Body of pancreas (tissue), 4 donors: ENCODE data around the gene ENOPH1. TPM values are rescaled to one million over a fixed set of nuclear protein-coding genes. Genes with fewer than 3 reads are reported as not detected.

ENCODE experiments used
- ATAC-seq: fragments of 150-250 bp; one replicate; pipeline ENCODE4 v1.9.1; 2016
- DNase-seq, 4 donors: peaks; one replicate each; pipeline ENCODE4 v3.0.0-alpha.2; 2019
- H3K27ac ChIP-seq, 4 donors: fragments of 200-600 bp; sonication (generic); 1 replicate in 3 of 4; 2 replicates in 1 of 4; pipeline versions ENCODE4 v1.5.1 to v1.6.1; 2016 to 2019; ENCODE audit warnings: mild to moderate bottlenecking in 1 of 4, mixed read lengths in 1 of 4, moderate library complexity in 1 of 4
- H3K27me3 ChIP-seq, 2 donors: fragments of 200-600 bp; sonication (generic); one replicate each; pipeline ENCODE4 v1.6.0; 2016; ENCODE audit warnings: mild to moderate bottlenecking in 1 of 2
- H3K36me3 ChIP-seq, 2 donors: fragments of 200-600 bp; sonication (generic); replicated peaks in 1 of 2; 2 replicates each; pipeline ENCODE4 v1.5.1; 2016; ENCODE audit warnings: low read depth in 2 of 2; ENCODE audit not compliant: insufficient read depth in 1 of 2
- H3K4me1 ChIP-seq: fragments of 200-600 bp; sonication (generic); one replicate; pipeline ENCODE4 v1.6.0; 2016
- H3K4me3 ChIP-seq, 2 donors: fragments of 200-600 bp; sonication (generic); 1 replicate in 1 of 2; 2 replicates in 1 of 2; pipeline ENCODE4 v1.5.1; 2016 to 2019
- H3K9me3 ChIP-seq, 3 donors: fragments of 200-600 bp; sonication (generic); 1 replicate in 2 of 3; 2 replicates in 1 of 3; pipeline ENCODE4 v1.5.1; 2016
- POLR2A ChIP-seq, 3 donors: fragments of 450-650 bp; IDR thresholded peaks; one replicate each; pipeline ENCODE4 v1.6.1; 2016; ENCODE audit warnings: antibody characterized with exemption in 3 of 3, mild to moderate bottlenecking in 2 of 3
- WGBS, 2 donors: methylation state at CpG; one replicate each; pipeline ENCODE4 v1.1.5; 2017; 5-methylcytosine and 5-hydroxymethylcytosine counted together
- intact Hi-C: fragments of 100-400 bp; cut with DNase I; formaldehyde crosslinking; loops from one replicate; pipeline ENCODE4 v1.15.1; 2023
- total RNA-seq, 2 donors: library from RNA; depleted of rRNA; stranded (reverse); fragments of >200 nt; gene quantifications; one replicate each; pipeline ENCODE4 v1.1.0, GENCODE V29; 2016
- TF ChIP-seq, protein P1 (sequence below), 7 experiments: fragments of 450-650 bp in 4 of 7; fragments of 200-600 bp in 3 of 7; sonication (generic) in 3 of 7; IDR thresholded peaks; one replicate each; pipeline ENCODE4 v1.5.1; 2016 to 2019; ENCODE audit warnings: antibody characterized with exemption in 7 of 7

The ENOPH1 gene
- total RNA-seq, 2 donors from 2014 or later: 6.3 to 17.4 TPM

DNA sequence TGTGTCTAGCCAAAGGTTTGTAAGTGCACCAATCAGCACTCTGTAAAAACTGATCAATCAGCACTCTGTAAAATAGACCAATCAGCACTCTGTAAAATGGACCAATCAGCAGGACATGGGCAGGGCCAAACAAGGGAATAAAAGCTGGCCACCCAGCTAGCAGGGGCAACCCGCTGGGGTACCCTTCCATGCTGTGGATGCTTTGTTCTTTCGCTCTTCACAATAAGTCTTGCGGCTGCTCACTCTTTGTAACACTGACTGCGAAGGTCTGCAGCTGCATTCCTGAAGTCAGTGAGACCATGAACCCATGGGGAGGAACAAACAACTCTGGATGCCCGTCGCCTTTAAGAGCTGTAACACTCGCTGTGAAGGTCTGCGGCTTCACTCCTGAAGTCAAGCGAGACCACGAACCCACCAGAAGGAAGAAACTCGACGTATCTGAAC, 14.4 kb upstream of the ENOPH1 start:
- no peaks in the 10 kb centered on the region for H3K9me3 ChIP-seq
- H3K27me3 ChIP-seq: no peaks in the 10 kb centered on the region
- H3K36me3 ChIP-seq: no peaks in the 10 kb centered on the region
- no peaks in the 10 kb centered on the region for H3K4me1 ChIP-seq
- TF ChIP-seq POLR2A (IDR thresholded peaks at IDR 0.05): no peak
- TF ChIP-seq, protein P1, sequence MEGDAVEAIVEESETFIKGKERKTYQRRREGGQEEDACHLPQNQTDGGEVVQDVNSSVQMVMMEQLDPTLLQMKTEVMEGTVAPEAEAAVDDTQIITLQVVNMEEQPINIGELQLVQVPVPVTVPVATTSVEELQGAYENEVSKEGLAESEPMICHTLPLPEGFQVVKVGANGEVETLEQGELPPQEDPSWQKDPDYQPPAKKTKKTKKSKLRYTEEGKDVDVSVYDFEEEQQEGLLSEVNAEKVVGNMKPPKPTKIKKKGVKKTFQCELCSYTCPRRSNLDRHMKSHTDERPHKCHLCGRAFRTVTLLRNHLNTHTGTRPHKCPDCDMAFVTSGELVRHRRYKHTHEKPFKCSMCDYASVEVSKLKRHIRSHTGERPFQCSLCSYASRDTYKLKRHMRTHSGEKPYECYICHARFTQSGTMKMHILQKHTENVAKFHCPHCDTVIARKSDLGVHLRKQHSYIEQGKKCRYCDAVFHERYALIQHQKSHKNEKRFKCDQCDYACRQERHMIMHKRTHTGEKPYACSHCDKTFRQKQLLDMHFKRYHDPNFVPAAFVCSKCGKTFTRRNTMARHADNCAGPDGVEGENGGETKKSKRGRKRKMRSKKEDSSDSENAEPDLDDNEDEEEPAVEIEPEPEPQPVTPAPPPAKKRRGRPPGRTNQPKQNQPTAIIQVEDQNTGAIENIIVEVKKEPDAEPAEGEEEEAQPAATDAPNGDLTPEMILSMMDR (IDR thresholded peaks at IDR 0.05): no peak
- DNase-seq (no peak), ATAC-seq (no peak)
- 81 to 82% methylated on average over 12 of the region's 12 CpGs for WGBS, 2 donors
- H3K4me3 ChIP-seq: no peak overlapping the region
- H3K27ac ChIP-seq: no peak overlapping the region
- intact Hi-C loops: no loop called here

DNA sequence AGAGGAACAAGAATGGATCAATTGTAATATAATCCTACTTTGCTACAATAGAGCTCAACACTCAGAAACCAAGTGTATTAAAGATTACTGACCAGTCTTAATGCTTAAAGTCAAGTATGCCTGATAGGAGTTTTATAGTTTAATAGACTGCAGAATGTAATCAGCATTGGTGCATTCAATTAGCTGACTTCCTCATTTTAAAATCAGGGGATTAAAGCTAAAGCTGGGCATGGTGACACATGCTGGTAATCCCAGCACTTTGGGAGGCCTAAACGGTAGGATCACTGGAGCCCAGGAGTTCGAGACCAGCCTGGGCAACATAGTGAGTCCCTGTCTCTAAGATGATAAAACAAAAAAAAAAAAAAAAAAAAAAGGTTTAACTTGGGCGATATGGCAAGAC, 10.9 kb upstream of the ENOPH1 start:
- DNase-seq: no peak

DNA sequence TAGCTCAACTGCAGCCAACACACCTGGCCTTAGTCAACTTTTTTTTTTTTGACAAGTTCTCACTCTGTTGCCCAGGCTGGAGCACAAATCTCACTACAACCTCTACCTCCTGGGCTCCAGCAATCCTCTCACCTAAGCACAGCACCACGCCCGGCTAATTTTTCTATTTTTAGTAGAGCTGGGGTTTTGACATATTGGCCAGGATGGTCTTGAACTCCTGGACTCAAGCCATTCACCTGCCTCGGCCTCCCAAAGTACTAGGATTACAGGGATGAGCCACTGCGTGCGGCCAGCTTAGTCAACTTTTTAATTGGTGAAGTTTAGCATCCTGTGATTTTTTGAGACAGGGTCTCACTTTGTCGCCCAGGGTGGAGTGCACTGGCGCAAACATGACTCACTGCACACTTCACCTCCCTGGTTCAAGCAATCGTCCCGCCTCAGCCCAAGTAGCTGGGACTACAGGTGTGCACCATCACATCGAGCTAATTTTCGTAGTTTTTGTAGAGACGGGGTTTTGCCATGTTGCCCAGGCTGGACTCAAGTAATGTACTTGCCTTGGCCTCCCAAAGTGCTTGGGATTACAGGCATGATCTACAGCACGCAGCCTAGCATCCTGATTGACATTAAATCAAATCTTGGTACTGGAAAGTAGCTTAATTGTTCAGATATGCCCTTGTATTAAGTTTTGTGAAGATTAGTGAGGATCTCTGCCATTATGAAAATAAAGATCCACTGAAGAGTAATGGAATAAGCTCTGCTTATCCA, 8.4 kb upstream of the ENOPH1 start:
- ATAC-seq (no peak), DNase-seq (no peak)
- 79 to 80% methylated on average over 12 to 13 of the region's 13 CpGs for WGBS, 2 donors
- no peak for TF ChIP-seq POLR2A (IDR thresholded peaks at IDR 0.05)
- TF ChIP-seq, protein P1 (IDR thresholded peaks at IDR 0.05): no peak
- Histone ChIP-seq H3K36me3 (peaks cover 8 to 15% of the 10 kb centered on the region in 2 donors), H3K27me3 (no peaks in the 10 kb centered on the region), H3K27ac (no peak overlapping the region), H3K4me3 (no peak overlapping the region), H3K9me3 (no peaks in the 10 kb centered on the region), H3K4me1 (peaks cover 14% of the 10 kb centered on the region)
- intact Hi-C loops: no loop called here

More for the DNA sequence above, 10.9 kb upstream of the ENOPH1 start:
- Histone ChIP-seq H3K4me3 (no peak overlapping the region), H3K4me1 (no peaks in the 10 kb centered on the region), H3K27me3 (no peaks in the 10 kb centered on the region), H3K9me3 (no peaks in the 10 kb centered on the region), H3K36me3 (peaks cover 0 to 4% of the 10 kb centered on the region in 2 donors), H3K27ac (no peak overlapping the region)
- TF ChIP-seq, protein P1 (IDR thresholded peaks at IDR 0.05): no peak
- TF ChIP-seq POLR2A (IDR thresholded peaks at IDR 0.05): no peak
- intact Hi-C loops: no loop called here
- ATAC-seq: no peak
- WGBS, 2 donors: 44 to 66% methylated on average over 2 of the region's 3 CpGs

- no peak for ATAC-seq
- 83 to 87% methylated on average over 5 of the region's 5 CpGs for WGBS, 2 donors
- intact Hi-C loops: no loop called here
- Histone ChIP-seq H3K27me3 (no peaks in the 10 kb centered on the region), H3K4me1 (peaks cover 20% of the 10 kb centered on the region), H3K36me3 (peaks cover 8 to 15% of the 10 kb centered on the region in 2 donors), H3K9me3 (no peaks in the 10 kb centered on the region), H3K27ac (no peak overlapping the region), H3K4me3 (no peak overlapping the region)
- DNase-seq: no peak
- TF ChIP-seq, protein P1 (IDR thresholded peaks at IDR 0.05): no peak
- no peak for TF ChIP-seq POLR2A (IDR thresholded peaks at IDR 0.05)
Observed at GRCh38 chr4:82422616-82423015, 7.8 kb upstream of the ENOPH1 start.
